NCI-H524 (cell line): ENCODE data around the gene CHST1.
A peak's percentile ranks its signal among the peaks of the same experiment; 100 is the strongest.

Source experiments
- DNase-seq, 2 experiments: peaks; one replicate each; lab custom pipeline; 2025; lab: John Stamatoyannopoulos, UW

CHST1 gene

DNA sequence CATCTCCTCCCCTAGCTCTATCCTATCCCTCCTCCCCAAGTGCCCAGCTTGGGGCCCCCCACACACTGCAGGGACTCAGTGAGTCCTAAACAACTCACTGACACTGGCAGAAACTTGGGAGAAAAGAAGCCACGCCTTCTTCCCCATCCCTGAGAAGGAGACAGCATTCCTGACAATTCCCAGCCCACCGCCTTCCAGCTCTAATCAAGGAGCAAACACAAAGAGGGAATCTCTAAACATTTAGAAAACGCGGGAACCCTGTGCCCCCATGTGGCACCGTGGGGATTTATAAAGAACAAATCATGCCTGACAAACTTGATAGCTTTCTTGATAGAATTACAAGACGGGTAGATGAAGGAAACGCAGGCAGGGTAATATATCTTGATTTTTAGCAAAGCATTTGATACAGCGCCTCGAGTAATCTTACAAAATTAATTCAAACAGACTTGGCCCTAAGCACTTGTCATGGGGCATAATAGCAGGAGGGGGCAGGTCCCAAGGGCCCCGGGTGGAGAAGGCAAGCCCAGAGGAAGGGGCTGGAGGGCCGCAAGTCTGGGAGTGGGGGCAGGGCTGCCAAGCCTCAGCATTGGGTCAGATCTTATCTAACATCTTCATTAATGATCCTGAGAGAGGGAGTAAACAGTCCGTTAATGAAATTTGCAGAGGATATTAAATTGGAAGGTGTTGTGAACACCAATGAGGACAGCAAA, 4.5 kb downstream of the CHST1 start:
- peak; percentile 28 to 62 for DNase-seq

DNA sequence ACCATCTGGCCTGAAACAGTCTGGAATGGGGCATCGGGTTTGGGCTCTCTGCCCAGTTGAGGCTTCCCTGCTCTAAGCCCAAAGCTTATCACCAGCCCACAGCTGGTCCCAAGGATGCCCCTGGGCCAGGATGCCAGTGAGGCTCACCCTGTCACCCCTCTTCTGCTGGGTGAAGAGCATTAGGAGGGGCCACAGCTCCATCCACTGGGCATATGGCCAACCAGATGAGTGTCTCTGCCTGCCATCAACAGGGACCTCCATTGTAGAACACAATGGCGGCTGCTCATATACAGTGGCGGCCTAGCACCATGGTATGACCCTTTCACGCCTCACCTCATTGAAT, 5.6 kb downstream of the CHST1 start:
- DNase-seq, result peak; percentile 68 to 78

DNA sequence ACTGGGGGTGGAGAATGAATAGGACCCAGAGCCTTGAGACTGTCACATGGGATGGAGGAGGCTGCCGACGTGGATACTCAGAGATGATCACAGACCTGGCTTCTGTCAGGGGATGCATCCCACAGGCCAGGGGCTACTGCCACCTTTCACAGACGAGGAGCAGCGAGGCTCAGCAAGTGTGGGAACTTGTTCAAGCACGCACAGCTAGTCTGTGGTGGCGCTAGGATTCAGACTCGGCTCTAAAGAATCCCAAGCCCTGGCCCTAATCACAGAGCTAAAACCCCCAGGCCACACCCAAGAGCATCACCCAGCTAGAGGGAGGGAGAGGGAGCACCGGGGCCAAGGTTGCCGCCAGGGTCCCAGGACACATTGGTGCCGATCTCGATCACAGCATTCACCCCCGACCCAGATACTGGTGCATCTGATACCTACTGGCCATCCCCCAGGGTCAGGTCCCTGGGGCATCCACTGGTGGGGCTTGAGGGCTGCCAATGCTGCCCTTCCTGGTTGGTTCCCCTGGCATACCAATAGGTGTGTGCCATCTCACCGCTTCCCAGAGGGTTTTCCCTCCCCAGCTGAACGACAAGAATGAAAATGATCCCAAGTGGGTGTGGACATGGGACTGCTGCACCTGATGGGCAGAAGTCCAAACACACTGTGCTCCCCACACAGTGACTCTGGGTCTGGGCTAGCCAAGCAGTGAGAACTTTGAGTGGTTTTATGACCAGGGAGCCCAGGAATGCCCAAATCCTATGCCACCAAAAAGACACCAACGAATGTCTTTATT, 6.2 kb downstream of the CHST1 start:
- DNase-seq, result no peak

DNA sequence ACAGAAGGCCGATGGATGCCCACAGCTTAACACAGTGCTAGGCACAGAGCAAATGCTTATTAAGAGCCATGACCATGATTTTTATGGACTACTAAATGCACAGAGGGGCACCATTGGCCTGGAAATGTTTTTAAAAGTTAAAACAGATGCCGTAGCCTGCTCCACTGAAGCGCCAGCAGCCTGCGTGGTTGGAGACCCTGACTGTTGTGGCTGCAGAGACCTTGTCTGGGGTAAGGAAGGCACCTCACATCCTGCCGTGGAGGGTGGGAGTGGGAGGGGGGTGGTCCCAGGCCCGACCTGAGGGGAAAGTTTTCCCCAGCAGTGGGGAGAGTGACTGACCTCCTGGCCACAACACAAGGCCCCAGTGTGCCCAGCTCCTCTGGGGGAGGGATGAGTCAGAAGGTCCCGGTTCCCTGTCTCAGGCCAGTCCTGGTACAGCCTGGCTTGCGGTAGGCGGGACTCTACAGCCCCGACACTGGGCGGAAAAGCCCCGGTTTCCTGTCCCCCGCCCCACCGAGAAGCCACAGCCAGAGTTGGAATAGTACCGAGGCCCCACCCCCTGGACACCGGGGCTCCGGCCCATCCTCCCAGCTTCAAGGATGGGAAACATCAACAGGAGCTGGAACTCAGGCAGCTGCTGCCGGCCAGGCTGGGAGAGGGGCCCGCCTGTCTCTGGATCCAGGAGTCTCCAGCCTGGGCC, 7.0 kb downstream of the CHST1 start:
- peak in 1 of 2 experiments; percentile 40 for DNase-seq

DNA sequence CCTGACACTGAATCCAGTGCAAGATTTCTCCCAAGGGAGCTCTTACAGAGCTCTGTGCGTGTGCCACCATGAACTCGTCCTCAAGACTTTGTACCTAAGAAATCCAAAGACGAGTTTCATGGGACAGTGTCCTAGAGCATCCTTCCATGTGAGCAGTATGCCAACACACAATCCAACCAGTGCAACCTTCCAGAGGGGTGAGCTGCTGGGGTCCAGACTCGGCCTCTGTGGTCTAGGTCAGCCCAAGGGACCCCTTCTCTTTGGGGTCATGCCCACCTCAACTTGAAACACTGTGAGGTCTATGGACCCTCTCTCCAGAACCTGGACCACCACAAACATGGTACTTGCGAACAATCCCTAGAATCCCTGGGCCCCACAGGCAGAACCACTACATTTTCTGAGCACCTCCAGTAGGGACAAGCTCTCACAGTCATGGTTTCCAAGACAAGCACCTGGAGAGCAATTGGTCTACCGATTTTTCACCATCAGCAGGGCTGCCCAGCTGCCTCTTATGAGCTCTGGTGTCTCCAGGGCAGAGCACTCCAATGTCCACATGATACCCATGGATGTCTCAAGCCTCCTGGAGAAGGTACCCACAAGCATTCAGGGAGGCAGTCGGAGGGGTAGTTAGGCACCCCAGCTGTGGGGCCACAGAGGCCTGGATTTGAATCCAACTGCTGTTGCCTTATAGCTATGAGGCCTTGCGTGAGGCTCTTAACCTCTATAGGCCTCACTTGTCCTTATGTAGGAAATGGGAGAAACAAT, 7.7 kb downstream of the CHST1 start:
- no peak for DNase-seq

DNA sequence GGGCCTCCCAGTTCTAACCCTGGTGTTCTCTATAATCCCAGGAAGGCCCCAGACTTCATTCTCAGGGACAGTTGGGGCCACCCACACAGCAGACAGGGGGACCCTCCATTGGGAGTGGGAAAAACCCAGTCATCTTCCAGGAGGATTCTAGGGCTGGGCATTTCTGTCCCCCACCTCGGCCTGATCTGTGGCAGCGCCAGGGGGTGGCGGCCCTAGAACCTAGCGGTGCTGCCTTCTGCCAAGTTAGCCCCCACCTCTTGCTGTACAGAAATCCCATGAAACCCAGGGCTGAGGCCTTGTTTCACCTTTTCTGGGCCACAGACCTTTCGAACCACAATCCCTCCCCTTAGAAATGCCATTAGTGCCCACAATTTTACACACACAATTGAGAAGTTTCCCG, 9.6 kb downstream of the CHST1 start:
- no peak for DNase-seq

DNA sequence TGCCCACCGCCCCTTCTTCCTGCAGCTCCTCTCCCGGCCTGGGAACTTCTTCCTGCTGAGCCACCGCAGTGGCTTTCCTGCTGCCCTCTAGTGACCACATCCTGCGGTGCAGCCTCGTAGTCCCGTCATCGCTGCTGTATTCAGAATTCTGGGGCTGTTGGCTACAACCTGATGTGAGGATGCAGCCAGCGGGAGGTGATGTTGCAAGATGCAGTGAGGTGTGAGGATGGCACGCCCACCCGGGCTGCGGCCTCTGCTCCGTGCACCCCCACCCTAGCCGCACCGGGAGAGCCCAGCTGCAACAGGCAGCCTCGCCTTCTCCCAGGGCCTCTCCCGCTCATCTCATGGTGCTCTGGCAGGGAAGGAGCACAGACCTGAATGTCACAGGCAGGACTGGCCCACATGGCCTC, 10.1 kb downstream of the CHST1 start:
- DNase-seq, result peak; percentile 68 to 87

DNA sequence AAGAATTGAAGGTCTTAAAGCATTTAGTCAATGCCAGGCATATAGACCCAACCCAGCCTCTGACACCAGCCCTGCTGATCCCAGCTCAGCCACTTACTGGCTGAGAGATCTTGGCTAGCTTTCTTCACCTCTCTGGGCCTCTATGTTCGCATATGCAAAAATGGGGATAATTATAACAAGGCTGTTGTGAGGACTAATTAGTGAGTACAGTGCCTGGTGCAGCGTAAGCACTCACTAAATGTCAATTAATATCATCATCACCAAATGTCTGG, 10.5 kb downstream of the CHST1 start:
- no peak for DNase-seq

DNA sequence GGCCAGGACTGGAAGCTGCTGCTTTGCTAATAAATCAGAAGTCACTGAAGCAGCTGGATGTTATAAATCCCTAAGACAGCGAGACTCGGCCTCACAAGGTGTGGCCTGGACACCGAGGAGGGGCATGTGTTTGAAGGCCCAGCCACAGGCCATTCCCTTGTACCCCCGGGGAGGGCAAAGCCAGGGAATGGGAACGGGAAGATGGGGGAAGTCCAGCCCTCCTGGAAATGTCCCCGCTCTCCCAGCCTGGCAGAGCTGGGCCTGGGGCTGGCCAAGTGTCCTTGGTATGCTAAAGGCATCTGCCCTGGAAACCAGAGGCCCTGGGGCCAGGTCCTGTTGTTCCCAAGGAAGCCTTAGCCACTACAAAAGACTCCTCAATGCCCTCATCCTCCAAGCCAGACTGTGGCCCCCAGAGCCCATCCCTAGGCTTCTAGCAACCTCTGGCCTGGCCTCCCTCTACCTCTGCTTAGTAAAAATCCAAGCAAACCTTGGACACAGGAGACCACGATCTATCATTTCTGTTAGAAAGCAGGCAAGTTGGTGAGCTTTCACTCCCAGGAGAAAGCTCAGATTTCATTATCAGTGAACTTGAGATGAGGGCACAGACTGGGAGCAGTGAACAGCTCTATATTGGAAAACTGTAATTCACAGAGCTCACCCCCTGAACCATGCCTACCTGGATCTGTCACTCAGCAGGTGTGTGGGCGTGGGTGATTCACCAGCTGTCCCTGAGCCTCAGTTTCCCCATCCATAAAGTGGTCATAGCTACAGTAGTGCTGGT, 11.0 kb downstream of the CHST1 start:
- peak in 1 of 2 experiments; percentile 31 for DNase-seq

DNA sequence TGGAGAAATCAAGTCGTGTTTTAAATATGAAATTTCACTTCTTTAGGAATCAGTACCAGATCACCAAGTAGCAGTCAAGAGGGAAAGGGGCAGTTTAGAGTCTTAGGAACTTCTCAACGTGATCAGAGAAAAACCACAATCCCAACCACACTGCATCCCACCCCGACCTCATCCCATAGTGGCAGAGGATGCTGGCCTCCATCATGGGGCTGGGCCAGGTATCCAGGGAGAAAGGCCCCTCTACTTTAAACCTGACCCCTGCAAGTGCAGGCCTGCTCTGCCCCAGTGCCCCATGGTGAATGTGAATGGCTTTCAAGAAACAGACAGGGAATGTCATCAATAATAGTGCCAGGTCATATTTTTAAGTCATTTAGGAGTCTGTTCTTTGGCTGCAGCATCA, 12.1 kb downstream of the CHST1 start:
- DNase-seq, result no peak

DNA sequence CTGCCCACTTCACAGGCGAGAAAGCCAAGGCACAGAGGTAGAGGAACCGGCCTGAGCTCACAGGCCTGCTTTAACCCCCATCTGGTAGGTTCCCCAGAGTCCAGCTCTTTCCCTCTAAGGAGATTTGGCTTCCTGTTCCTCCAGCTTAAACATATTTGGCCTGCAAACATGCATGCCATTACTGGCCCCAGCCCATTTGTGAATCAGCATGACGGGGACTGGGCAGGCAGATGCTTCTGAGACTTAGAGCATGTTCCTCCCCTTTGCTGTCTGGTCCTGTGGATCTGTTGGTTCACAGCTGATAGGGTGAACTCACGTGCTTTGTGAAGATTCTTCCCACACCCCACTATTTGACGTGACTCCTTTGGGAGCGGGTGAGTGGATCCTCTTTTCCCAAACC, 12.6 kb downstream of the CHST1 start:
- DNase-seq, result no peak

DNA sequence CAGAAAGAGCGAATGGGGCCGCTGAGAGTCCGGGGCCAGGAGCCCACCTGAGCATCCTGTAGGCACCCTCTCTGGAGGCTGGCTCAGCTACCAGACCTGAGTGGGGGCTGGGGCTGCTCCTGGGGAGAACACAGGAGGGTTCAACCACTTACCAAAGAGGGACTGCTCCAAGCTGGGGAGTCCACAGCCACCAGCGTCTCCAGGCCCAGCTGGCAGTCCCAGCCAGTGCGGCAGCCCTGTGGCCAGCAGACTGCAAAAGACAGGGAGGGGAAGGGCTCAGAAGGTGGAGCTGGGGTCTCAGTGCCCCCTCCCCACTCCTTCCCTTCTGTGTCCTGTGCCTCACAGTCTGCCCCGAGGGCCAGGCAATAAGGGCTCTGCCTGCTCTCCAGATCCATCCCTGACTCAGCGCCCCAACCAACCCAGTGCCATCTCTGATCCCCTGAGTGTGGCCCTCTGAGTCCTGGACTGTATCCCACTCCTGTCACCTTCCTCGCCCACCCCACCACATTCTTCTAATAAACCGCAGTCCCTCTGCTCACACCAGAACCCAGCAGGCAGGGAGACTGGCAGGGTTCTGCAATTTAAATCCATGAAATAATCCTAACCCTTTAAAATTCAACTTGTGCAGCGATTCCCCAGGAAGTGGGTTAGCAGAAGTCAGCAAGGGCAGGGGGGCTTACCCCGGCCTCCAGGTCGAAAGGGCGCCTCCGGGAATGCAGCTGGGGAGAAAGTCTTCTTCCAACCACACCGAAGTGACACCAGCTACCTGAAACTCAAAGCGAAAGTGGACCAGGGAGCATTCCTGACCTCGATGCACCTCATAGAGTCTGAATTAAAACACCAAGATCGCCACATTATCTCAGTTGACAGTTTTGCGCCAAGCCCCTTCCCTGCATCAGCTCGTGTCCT, 13.3 kb downstream of the CHST1 start:
- DNase-seq, result no peak

DNA sequence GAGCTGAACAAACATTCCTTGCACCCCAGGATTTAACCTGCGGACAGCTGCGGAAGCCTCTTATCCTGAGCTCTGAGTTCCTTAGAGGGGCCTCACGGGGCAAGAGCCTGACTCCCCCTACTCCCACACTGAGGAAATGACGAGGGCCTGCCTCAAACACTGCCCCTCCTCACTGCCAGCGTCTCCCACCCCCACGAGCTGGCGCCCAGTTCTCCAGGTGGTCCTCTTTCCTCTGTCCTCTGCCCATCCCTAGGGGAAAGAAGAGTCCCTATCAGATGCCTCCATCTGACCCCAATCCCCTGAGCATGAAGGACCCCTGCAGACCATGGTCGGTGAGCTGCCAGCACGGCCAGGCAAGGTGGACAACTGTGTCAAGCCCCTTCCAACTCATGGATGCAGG, 14.3 kb downstream of the CHST1 start:
- no peak for DNase-seq

DNA sequence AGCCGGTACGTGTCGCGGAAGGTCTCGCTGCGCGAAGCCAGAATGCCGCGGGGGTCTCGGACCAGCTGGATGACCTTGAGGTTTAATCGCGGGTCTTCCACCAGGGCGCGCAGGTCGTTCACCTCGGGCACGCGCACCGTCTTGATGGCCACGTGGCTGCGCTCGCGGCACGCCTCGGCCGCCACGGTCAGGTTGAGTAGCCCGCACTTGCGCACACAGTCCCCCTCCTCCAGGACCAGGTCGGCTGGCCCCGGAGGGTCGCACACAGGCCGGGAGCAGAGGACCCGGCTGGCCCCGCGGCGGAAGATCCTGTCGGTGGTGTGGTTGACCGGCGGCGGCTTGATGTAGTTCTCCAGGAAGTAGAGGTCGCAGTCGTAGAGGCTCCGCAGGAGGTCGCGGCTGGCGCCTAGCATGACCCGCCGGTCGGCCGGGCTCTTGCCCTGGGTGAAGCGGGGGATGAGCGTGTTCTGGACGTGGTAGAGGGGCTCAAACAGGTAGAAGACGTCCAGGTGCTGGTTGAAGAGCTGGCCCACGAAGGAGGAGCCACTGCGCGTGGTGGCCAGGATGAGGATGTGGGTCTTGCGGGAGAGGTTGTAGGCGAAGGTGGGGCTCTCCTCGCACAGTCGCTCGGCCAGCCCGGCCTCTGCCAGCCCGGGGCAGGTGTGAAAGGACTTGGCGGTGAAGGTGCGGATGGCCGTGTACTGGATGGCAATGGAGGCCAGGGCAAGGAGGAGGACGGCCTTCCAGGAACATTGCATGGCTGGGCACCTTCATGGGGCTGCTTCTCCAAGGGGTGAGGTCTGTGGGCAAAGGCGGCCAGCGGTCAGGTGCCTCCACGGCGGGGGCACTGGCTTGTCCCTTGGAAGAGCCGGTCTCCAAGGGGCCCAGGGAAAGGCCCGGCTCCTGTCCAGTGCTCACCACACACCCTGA, 15.0 kb downstream of the CHST1 start:
- no peak for DNase-seq

DNA sequence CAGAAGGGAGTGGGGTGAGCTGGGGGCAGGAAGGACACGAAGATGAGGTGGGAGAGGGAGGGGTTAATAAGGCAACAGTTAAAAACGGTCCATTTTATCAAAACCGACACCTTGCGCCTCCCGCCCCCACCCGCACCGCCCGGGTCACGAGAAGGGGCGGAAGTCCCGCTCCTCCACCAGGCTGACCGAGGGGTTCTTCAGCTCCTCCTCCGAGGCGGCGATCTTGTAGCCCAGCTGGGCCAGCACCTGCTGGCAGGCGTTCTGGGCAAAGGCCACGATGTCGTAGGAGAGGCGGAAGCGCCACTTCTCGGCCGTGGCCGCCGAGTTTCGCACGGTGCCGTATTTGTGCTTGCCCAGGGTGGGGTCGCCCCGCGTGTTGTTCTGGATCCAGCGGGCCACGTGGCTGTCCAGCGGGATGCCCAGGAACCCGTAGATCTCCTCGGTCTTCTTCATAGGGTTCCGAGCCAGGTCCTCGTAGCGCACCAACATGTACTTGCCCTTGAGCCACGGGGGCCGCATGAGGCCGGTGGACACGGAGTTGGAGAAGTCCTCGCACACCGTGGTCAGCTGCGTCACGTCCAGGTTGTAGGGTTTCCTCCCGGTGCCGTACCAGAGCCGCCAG, 15.8 kb downstream of the CHST1 start:
- no peak for DNase-seq

DNA sequence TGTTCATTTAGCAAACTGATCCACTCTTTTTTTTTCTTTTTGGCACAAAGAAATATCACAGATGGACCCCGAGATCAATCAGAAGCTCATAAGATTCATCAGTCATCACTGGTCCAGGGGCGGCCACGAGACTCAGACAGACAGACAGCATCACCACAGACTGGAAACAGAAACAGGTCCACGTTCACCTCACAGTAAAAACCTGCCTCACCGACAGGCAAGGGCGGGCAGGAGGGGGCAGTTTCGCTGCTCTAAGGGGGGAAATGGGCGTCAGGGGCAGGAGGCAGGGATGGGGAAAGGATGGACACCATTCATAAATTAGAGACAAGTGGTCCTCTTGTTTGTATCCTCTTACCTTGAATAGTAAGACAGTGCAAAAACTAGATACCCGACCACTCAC, 16.5 kb downstream of the CHST1 start:
- DNase-seq, result no peak

DNA sequence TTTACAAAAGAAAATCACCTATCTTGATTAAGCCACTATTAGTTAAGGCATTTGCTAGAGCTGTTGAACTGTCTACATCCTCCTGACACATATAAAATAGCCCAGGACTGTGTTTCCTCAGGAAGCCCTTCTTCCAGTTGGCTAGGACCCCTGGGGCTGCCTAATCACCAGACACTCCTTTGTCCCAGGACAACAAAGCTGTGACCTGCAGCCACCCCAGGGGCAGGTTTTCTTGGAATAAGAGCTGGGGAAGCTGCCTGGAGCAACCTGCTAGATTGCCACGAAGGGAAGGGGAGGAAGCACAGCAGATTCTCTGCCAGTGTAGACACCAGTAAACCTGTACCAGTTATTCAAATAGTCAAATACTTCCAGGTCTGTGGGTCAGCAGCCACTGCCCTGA, 17.6 kb downstream of the CHST1 start:
- no peak for DNase-seq

DNA sequence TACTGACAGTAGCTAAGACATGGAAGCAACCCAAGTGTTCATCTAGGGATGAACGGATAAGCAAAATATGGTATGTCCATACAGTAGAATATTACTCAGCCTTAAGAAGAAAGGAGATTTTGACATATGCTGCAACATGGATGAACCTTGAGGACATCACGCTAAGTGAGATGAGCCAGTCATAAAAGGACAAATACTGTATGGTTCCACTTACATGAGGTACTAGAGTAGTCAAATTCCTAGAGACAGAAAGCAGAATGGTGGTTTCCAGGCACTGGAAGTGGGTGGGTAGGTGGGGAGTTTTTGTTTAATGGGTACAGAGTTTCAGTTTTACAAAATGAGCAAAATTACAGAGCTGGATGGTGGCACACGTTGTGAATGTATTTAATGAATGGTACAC, 18.1 kb downstream of the CHST1 start:
- no peak for DNase-seq

DNA sequence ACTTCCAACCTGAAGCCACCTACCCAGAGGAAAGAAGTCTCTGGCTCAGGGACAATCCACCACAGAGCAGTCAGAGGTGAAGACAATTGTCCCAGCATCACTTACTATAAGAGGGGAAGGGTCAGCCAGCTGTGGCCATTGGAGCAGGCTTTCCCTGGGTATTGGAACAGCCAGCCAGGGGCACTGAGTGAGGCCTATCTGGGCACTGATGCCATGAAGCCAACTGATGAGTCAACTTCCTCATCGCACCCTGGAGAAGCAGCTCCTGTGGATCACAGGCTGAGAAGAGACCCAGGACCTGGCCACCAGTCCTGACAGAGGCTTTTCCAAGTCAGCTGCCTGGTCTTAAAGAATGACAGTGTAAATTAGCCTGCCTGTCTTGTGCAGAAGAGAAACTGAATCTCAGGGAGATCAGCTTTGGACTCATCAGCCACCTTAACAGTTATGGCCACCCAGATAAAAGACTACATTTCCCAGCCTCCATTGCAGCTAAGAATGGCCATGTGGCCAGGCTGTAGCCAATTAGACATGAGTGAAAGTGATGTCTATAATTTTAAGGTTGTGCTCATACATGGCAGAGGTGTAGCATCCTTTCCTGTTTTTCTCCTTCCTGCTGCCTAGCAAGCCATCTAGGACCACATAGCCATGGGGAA, 19.0 kb downstream of the CHST1 start:
- DNase-seq, result no peak
